SU-DHL-6 (cell line): ENCODE results near the gene SLC38A3.

Experiments used
- EZH2phosphoT487 ChIP-seq: fragments of 200-600 bp; sonication (generic), shearing (Covaris generic); conservative IDR thresholded peaks from 2 replicates; pipeline ENCODE4 v1.6.1; 2018; ENCODE audit warnings: mild to moderate bottlenecking, antibody characterized with exemption, low read length, moderate library complexity, mixed read lengths
- TF ChIP-seq, protein P1 (sequence below): fragments of 200-600 bp; sonication (generic); IDR thresholded peaks from one replicate; pipeline ENCODE4 v1.5.1; 2017; ENCODE audit warnings: antibody characterized with exemption, mild to moderate bottlenecking, low read length, moderate library complexity; ENCODE audit not compliant: insufficient read depth, poor library complexity, severe bottlenecking

DNA sequence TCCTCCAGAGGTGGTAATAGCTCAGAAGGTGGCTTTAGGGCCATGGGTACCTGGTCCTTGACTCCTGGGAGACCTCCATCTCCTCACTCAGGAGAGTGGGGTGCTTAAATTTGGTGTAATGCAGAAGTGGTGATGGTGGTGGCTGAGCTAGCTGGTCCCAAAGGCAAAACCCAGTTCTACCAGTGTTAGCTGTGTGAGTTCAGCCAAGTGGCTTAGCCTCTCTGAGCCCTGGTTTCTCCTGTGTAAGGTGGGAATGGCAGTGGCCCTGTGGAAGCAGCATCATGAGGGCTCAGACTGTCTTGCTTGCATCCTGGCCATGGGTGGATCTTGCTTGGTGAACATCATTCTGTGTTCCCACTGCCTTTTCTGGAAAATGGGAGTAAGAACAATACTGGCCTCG lies 40.6 kb upstream of the SLC38A3 start:
- TF ChIP-seq, protein P1, sequence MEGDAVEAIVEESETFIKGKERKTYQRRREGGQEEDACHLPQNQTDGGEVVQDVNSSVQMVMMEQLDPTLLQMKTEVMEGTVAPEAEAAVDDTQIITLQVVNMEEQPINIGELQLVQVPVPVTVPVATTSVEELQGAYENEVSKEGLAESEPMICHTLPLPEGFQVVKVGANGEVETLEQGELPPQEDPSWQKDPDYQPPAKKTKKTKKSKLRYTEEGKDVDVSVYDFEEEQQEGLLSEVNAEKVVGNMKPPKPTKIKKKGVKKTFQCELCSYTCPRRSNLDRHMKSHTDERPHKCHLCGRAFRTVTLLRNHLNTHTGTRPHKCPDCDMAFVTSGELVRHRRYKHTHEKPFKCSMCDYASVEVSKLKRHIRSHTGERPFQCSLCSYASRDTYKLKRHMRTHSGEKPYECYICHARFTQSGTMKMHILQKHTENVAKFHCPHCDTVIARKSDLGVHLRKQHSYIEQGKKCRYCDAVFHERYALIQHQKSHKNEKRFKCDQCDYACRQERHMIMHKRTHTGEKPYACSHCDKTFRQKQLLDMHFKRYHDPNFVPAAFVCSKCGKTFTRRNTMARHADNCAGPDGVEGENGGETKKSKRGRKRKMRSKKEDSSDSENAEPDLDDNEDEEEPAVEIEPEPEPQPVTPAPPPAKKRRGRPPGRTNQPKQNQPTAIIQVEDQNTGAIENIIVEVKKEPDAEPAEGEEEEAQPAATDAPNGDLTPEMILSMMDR, result no peak
- no peak for TF ChIP-seq EZH2phosphoT487
